ENCODE results near the gene HAX1.
"Not testable (repeated sequence)": the region's sequence is repeated elsewhere in the genome, so short reads cannot be mapped to it uniquely, and the experiment has no call there.

Gene HAX1

GRCh38 chr1:154287591-154287990 lies 15.2 kb downstream of the HAX1 start:
- DNase-seq (ENCODE audit: low read depth), result not testable (repeated sequence)

- no peak for DNase-seq (ENCODE audit: low read depth)
These were observed 16.2 kb downstream of the HAX1 start for GRCh38 chr1:154288661-154289060.

GRCh38 chr1:154290921-154291320 lies 18.5 kb downstream of the HAX1 start:
- DNase-seq (ENCODE audit: low read depth), result no peak

GRCh38 chr1:154295408-154296235 lies 23.2 kb downstream of the HAX1 start:
- DNase-seq (ENCODE audit: low read depth), result no peak

GRCh38 chr1:154301582-154301981 lies 29.2 kb downstream of the HAX1 start:
- no peak for DNase-seq (ENCODE audit: low read depth)

- no peak for DNase-seq (ENCODE audit: low read depth)
These were observed 32.4 kb downstream of the HAX1 start for GRCh38 chr1:154304664-154305337.

- DNase-seq (ENCODE audit: low read depth), result no peak
These were observed 33.7 kb downstream of the HAX1 start for GRCh38 chr1:154306151-154306550.

- DNase-seq (ENCODE audit: low read depth), result not testable (repeated sequence)
These were observed 35.3 kb downstream of the HAX1 start for GRCh38 chr1:154307670-154308270.

- not testable (repeated sequence) for DNase-seq (ENCODE audit: low read depth)
These were observed 36.7 kb downstream of the HAX1 start for GRCh38 chr1:154309136-154309535.

- not testable (repeated sequence) for DNase-seq (ENCODE audit: low read depth)
These were observed 40.0 kb downstream of the HAX1 start for GRCh38 chr1:154312229-154313065.

- DNase-seq (ENCODE audit: low read depth), result no peak
These were observed 40.6 kb downstream of the HAX1 start for GRCh38 chr1:154313066-154313356.

- DNase-seq (ENCODE audit: low read depth), result not testable (repeated sequence)
These were observed 41.8 kb downstream of the HAX1 start for GRCh38 chr1:154314226-154314625.

- DNase-seq (ENCODE audit: low read depth), result no peak
These were observed 44.3 kb downstream of the HAX1 start for GRCh38 chr1:154316704-154317103.

- no peak for DNase-seq (ENCODE audit: low read depth)
These were observed 46.0 kb downstream of the HAX1 start for GRCh38 chr1:154318386-154318785.

GRCh38 chr1:154320882-154321608 lies 48.6 kb downstream of the HAX1 start, which contains the start of gene AQP10:
Gene AQP10 (plus strand): TSS chr1:154321093. CDS start chr1:154321156, 63 bp downstream.
- no peak for DNase-seq (ENCODE audit: low read depth)

- not testable (repeated sequence) for DNase-seq (ENCODE audit: low read depth)
These were observed 49.1 kb downstream of the HAX1 start for GRCh38 chr1:154321609-154321934.

GRCh38 chr1:154323493-154323892 lies 51.1 kb downstream of the HAX1 start:
- no peak for DNase-seq (ENCODE audit: low read depth)

- DNase-seq (ENCODE audit: low read depth), result no peak
These were observed 51.8 kb downstream of the HAX1 start for GRCh38 chr1:154324241-154324640.

- peak; percentile 74 for DNase-seq (ENCODE audit: low read depth)
These were observed 52.5 kb downstream of the HAX1 start, which contains the start of gene ATP8B2 for GRCh38 chr1:154324669-154325582. Gene ATP8B2 (plus strand): TSS chr1:154325525. CDS start chr1:154328142, 2,617 bp downstream.

Measured in stimulated activated CD4-positive, alpha-beta T cell treated with anti-CD3 and anti-CD28 coated beads, Interleukin-2, amount 100 ng/mL, for 4 hours (primary cell).